IPS-18a (cell line): ENCODE results near the gene ANKRD36B.
A peak's percentile ranks its signal among the peaks of the same experiment; 100 is the strongest.
"Not testable (repeated sequence)": the region's sequence is repeated elsewhere in the genome, so short reads cannot be mapped to it uniquely, and the experiment has no call there.

Experiments used
- H3K27ac ChIP-seq: one replicate; pipeline ENCODE4 v1.5.1; 2013; ENCODE audit warnings: low read length
- H3K27me3 ChIP-seq: one replicate; pipeline ENCODE4 v1.6.1; 2013; ENCODE audit warnings: mild to moderate bottlenecking, low read length; ENCODE audit not compliant: control insufficient read depth, insufficient read depth
- H3K36me3 ChIP-seq: one replicate; pipeline ENCODE4 v1.6.1; 2013; ENCODE audit warnings: low read depth, low read length; ENCODE audit not compliant: control insufficient read depth
- H3K4me1 ChIP-seq: one replicate; pipeline ENCODE4 v1.6.1; 2013; ENCODE audit warnings: low read depth, low read length; ENCODE audit not compliant: control insufficient read depth
- H3K4me3 ChIP-seq: one replicate; pipeline ENCODE4 v1.5.1; 2013; ENCODE audit warnings: low read length
- H3K9ac ChIP-seq: one replicate; pipeline ENCODE4 v1.6.1; 2013; ENCODE audit warnings: mild to moderate bottlenecking, low read length, moderate library complexity
- H3K9me3 ChIP-seq: one replicate; pipeline ENCODE4 v1.6.1; 2013; ENCODE audit warnings: low read depth, low read length; ENCODE audit not compliant: control insufficient read depth

Gene ANKRD36B

DNA sequence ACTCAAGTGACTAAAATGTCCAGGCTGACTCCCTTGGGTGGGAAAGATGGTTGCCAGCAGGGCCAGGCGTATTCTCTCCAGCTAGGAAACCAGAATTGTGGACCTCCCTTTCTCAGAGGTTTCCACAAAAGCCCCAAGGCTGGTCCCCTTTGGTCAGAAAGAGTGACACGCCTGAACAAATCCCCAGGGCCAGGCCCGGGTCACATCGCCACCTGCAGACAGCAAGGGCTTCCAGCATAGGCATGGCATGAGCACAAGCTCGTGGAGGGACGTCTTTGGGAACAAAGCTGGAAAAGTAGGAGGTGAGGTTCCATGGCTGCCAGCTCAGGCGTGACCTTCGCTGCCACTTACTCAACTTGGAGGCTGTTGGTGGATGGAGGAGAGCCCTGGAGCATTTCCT lies 15.4 kb upstream of the ANKRD36B start:
- not testable (repeated sequence) for H3K9ac ChIP-seq, H3K4me3 ChIP-seq, H3K4me1 ChIP-seq, H3K27ac ChIP-seq, H3K27me3 ChIP-seq, H3K9me3 ChIP-seq, H3K36me3 ChIP-seq

DNA sequence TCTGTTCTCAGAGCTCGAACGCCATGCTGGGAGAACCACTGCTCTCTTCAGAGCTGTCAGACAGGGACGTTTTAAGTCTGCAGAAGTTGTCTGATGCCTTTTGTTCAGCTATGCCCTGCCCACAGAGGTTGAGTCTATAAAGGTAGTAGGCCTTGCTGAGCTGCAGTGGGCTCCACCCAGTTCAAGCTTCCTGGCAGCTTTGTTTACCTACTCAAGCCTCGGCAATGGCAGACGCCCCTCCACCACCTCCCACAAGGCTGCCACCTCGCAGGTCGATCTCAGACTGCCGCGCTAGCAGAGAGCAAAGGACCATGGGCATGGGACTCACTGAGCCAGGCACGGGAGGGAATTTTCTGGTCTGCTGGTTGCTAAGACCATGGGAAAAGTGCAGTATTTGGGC lies 11.9 kb upstream of the ANKRD36B start:
- not testable (repeated sequence) for H3K4me1 ChIP-seq, H3K27me3 ChIP-seq, H3K9ac ChIP-seq, H3K4me3 ChIP-seq, H3K9me3 ChIP-seq, H3K36me3 ChIP-seq, H3K27ac ChIP-seq

DNA sequence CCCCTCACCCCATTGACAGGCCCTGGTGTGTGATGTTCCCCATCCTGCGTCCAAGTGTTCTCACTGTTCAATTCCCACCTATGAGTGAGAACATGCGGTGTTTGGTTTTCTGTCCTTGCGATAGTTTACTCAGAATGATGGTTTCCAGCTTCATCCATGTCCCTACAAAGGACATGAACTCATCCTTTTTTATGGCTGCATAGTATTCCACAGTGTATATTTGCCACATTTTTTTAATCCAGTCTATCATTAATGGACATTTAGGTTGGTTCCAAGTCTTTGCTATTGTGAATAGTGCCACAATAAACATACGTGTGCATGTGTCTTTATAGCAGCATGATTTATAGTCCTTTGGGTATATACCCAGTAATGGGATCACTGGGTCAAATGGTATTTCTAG lies 6.5 kb upstream of the ANKRD36B start:
- not testable (repeated sequence) for H3K4me3 ChIP-seq, H3K9ac ChIP-seq, H3K36me3 ChIP-seq

DNA sequence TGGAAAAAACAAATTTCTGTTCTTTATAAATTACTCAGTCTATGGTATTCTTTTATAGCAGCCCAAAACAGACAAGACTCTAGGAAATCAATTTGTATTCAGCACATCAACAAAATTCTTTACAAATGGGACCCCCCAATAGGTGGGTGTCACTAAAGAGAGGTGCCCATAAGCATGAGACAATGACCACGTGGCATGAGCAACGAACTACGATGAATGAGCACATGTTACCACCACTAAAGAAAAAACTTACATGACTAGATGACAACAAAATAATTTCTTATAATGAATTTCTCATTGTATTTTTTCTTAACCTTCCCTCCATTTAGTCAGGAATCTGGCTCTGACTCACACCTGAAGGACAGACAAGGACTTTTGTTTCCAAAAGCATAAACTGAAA lies 3.8 kb upstream of the ANKRD36B start:
- not testable (repeated sequence) for H3K4me3 ChIP-seq, H3K36me3 ChIP-seq, H3K9me3 ChIP-seq, H3K27me3 ChIP-seq, H3K9ac ChIP-seq, H3K4me1 ChIP-seq, H3K27ac ChIP-seq

More for the DNA sequence above, 6.5 kb upstream of the ANKRD36B start:
- not testable (repeated sequence) for H3K9me3 ChIP-seq, H3K4me1 ChIP-seq, H3K27ac ChIP-seq, H3K27me3 ChIP-seq

GRCh38 chr2:97590515-97591394 lies 1.1 kb upstream of the ANKRD36B start:
- not testable (repeated sequence) for H3K36me3 ChIP-seq, H3K4me1 ChIP-seq, H3K9me3 ChIP-seq, H3K27me3 ChIP-seq, H3K27ac ChIP-seq
- peak overlapping the region; percentile 71 for H3K4me3 ChIP-seq
- H3K9ac ChIP-seq = peak overlapping the region; percentile 68

- not testable (repeated sequence) for H3K36me3 ChIP-seq, H3K9me3 ChIP-seq, H3K4me1 ChIP-seq, H3K27ac ChIP-seq, H3K27me3 ChIP-seq
- Histone ChIP-seq H3K9ac (peak overlapping the region; percentile 9), H3K4me3 (peak overlapping the region; percentile 60)
Observed at GRCh38 chr2:97589257-97589597, 450 bp downstream of the ANKRD36B start.

- H3K4me1 ChIP-seq, H3K4me3 ChIP-seq, H3K27ac ChIP-seq, H3K9ac ChIP-seq, H3K27me3 ChIP-seq, H3K9me3 ChIP-seq, H3K36me3 ChIP-seq: not testable (repeated sequence)
Observed at GRCh38 chr2:97565674-97566073, 24.0 kb downstream of the ANKRD36B start.

DNA sequence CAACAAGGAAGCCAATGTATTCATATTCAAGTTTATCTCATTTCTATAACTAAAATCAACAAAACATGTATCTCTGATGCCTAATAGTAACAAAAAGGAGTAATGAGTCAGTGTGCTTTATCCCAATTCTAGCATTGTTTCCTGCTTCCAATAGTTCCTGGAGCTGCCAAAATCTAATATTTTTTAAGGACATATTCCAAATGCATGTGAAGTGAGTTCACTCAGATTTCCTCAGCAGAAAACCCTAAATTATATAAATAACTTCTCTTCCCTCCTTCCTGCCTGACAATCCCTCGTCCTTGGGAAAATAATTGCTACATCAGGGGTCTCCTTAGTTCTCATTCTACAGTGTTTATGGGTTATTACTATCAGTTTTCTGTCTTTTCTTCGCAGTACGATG lies 37.3 kb downstream of the ANKRD36B start:
- not testable (repeated sequence) for H3K36me3 ChIP-seq, H3K9ac ChIP-seq

DNA sequence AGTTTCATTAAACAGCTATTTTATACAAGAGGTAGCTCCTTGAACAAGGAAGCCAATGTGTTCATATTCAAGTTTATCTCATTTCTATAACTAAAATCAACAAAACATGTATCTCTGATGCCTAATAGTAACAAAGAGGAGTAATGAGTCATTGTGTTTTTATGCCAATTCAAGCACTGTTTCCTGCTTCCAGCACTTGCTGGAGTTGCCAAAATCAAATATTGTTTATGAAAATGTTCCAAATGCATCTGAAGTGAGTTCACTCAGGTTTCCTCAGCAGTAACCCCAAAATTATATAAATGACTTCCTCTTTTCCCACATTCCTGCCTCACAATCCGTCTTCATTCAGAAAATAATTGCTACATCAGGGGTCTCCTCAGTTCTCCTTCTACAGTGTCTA lies 39.2 kb downstream of the ANKRD36B start:
- not testable (repeated sequence) for H3K4me1 ChIP-seq, H3K27me3 ChIP-seq

More for the DNA sequence above, 37.3 kb downstream of the ANKRD36B start:
- H3K27ac ChIP-seq, H3K9me3 ChIP-seq, H3K4me3 ChIP-seq, H3K27me3 ChIP-seq, H3K4me1 ChIP-seq: not testable (repeated sequence)

DNA sequence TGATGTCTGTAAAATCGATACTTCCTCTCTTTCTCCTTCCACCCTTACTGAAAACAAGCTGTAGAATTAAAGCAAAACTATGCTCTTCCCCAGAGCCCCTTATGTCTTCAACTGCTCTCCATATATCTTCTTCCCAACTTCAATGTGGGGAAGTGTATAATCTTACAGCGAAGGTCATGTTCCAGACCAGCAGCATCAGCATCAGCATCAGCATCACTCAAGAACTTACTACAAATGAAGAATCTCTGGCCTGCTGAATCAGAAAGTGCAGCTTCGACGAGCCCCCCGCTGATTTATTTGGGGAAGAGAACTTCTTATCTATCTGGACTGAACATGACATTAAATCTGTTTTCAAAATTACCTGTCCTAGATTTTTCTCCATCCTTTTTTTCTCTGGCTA lies 40.6 kb downstream of the ANKRD36B start:
- H3K9ac ChIP-seq, H3K27ac ChIP-seq, H3K27me3 ChIP-seq, H3K9me3 ChIP-seq, H3K36me3 ChIP-seq, H3K4me3 ChIP-seq, H3K4me1 ChIP-seq: not testable (repeated sequence)

More for the DNA sequence above, 39.2 kb downstream of the ANKRD36B start:
- H3K36me3 ChIP-seq, H3K27ac ChIP-seq, H3K9ac ChIP-seq, H3K9me3 ChIP-seq, H3K4me3 ChIP-seq: not testable (repeated sequence)

- H3K4me3 ChIP-seq, H3K27me3 ChIP-seq, H3K9me3 ChIP-seq, H3K36me3 ChIP-seq, H3K9ac ChIP-seq, H3K4me1 ChIP-seq, H3K27ac ChIP-seq: not testable (repeated sequence)
Observed at GRCh38 chr2:97548536-97548935, 41.1 kb downstream of the ANKRD36B start.

- Histone ChIP-seq H3K4me1 (no peaks in the 10 kb centered on the region), H3K9me3 (no peaks in the 10 kb centered on the region), H3K27me3 (no peaks in the 10 kb centered on the region), H3K27ac (no peak overlapping the region), H3K4me3 (no peak overlapping the region), H3K9ac (no peak overlapping the region), H3K36me3 (no peaks in the 10 kb centered on the region)
Observed at GRCh38 chr2:97546711-97547110, 43.0 kb downstream of the ANKRD36B start.
